SJSA1 (cell line): ENCODE data around the gene AFG1L. TPM values are rescaled to one million over a fixed set of nuclear protein-coding genes. Genes with fewer than 3 reads are reported as not detected.
"Not testable (repeated sequence)": the region's sequence is repeated elsewhere in the genome, so short reads cannot be mapped to it uniquely, and the experiment has no call there.

Experiments used
- DNase-seq, 2 experiments: peaks; one replicate each; pipeline ENCODE4 v3.0.0-alpha.2; 2015 to 2020; ENCODE audit warnings: low spot score in 2 of 2, low read depth in 1 of 2
- H3K27ac ChIP-seq: fragments of 250-450 bp; sonication (Bioruptor Pico); 2 replicates; pipeline ENCODE4 v1.5.1; 2020; ENCODE audit warnings: mild to moderate bottlenecking, moderate library complexity
- H3K27me3 ChIP-seq: fragments of 250-450 bp; sonication (Bioruptor Pico); replicated peaks from 2 replicates; pipeline ENCODE4 v1.5.1; 2020; ENCODE audit warnings: mild to moderate bottlenecking, moderate library complexity
- H3K36me3 ChIP-seq: fragments of 250-450 bp; sonication (Bioruptor Pico); 2 replicates; pipeline ENCODE4 v1.5.1; 2020; ENCODE audit warnings: mild to moderate bottlenecking
- H3K4me1 ChIP-seq: fragments of 250-450 bp; sonication (Bioruptor Pico); replicated peaks from 2 replicates; pipeline ENCODE4 v1.6.1; 2021; ENCODE audit warnings: mild to moderate bottlenecking
- H3K4me3 ChIP-seq: fragments of 250-450 bp; sonication (Bioruptor Pico); 2 replicates; pipeline ENCODE4 v1.5.1; 2020; ENCODE audit warnings: mild to moderate bottlenecking
- H3K9me3 ChIP-seq: fragments of 250-450 bp; sonication (Bioruptor Pico); replicated peaks from 2 replicates; pipeline ENCODE4 v1.5.1; 2020; ENCODE audit warnings: mild to moderate bottlenecking
- total RNA-seq: library from RNA; depleted of rRNA; stranded (reverse); fragments of >200 nt; shearing (Covaris generic); gene quantifications from 2 replicates; pipeline ENCODE4 v1.2.3, GENCODE V29; 2014

AFG1L gene
- total RNA-seq, 1 experiment from 2014 or later = 3.0 TPM

- no peaks in the 10 kb centered on the region for H3K36me3 ChIP-seq
- DNase-seq = no peak
- H3K27me3 ChIP-seq = no peaks in the 10 kb centered on the region
- H3K4me3 ChIP-seq = no peak overlapping the region
- H3K9me3 ChIP-seq = no peaks in the 10 kb centered on the region
- H3K27ac ChIP-seq = no peak overlapping the region
- no peaks in the 10 kb centered on the region for H3K4me1 ChIP-seq
Measured at GRCh38 chr6:108448481-108448880, 153.6 kb downstream of the AFG1L start.

DNA sequence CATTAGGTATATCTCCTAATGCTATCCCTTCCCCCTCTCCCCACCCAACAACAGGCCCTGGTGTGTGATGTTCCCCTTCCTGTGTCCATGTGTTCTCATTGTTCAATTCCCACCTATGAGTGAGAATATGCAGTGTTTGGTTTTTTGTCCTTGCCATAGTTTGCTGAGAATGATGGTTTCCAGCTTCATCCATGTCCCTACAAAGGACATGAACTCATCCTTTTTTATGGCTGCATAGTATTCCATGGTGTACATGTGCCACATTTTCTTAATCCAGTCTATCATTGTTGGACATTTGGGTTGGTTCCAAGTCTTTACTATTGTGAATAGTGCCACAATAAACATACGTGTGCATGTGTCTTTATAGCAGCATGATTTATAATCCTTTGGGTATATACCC is 154.9 kb downstream of the AFG1L start:
- not testable (repeated sequence) for H3K27ac ChIP-seq, H3K9me3 ChIP-seq, DNase-seq, H3K4me3 ChIP-seq, H3K4me1 ChIP-seq, H3K36me3 ChIP-seq, H3K27me3 ChIP-seq

GRCh38 chr6:108451816-108452215 is 157.0 kb downstream of the AFG1L start:
- H3K4me3 ChIP-seq = no peak overlapping the region
- no peaks in the 10 kb centered on the region for H3K4me1 ChIP-seq
- H3K36me3 ChIP-seq = no peaks in the 10 kb centered on the region
- no peaks in the 10 kb centered on the region for H3K9me3 ChIP-seq
- no peak for DNase-seq
- no peak overlapping the region for H3K27ac ChIP-seq
- no peaks in the 10 kb centered on the region for H3K27me3 ChIP-seq

DNA sequence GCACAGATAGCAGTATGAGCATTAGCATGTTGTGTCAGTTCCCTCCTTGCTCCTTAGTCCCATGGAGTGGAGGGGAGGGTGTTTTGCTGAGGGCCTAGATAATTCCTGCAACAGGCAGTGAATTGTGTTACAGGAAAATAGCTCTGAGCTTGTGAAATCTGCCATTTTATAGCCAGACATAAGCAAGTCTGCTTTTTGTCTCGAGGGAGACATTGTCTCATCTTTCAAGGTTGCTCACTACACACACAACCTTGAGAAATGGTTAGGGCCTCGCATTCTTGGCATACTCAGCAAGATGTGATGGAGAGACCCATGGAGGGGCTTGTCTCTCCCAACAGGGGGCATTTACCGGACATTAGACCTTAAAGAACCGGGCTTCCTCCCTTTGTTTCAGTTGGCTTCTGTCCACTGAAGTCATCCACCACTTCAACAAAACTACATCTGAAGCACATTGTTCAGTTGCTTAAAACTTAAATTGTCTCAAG is 157.9 kb downstream of the AFG1L start:
- no peaks in the 10 kb centered on the region for H3K4me1 ChIP-seq
- H3K27ac ChIP-seq = no peak overlapping the region
- no peaks in the 10 kb centered on the region for H3K36me3 ChIP-seq
- no peaks in the 10 kb centered on the region for H3K27me3 ChIP-seq
- H3K9me3 ChIP-seq = no peaks in the 10 kb centered on the region
- no peak for DNase-seq
- H3K4me3 ChIP-seq = no peak overlapping the region

DNA sequence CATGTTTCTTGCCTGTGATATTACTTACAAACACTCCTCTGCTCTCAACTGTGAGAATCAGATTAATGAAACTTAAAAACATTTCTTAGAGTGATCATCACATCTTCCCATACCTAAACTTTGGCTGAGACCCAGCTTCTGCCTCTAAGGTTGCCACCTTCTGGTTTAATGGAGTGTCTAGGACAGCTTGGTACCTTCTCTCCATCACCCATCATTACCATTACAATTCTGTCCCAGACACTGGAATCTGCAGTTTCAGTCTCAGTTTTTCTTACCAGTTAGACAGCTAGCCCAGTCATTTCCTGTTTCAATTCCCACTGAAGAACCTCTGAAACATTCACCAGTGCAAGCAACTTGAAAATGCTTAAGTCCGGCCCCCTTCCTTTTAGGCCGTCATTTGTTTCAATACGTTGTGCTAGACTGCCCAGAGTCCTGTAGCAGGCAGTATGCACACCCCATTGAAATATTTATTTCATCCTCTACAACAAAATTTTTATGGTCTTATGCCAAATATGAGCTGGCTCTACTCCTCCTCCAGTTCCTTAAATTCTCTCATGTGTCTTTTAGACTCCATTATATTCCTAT is 158.8 kb downstream of the AFG1L start:
- Histone ChIP-seq H3K4me3 (no peak overlapping the region), H3K36me3 (no peaks in the 10 kb centered on the region), H3K9me3 (no peaks in the 10 kb centered on the region), H3K4me1 (no peaks in the 10 kb centered on the region), H3K27ac (no peak overlapping the region), H3K27me3 (no peaks in the 10 kb centered on the region)
- DNase-seq = no peak

- DNase-seq = no peak
- Histone ChIP-seq H3K27ac (no peak overlapping the region), H3K36me3 (no peaks in the 10 kb centered on the region), H3K4me3 (no peak overlapping the region), H3K27me3 (no peaks in the 10 kb centered on the region), H3K9me3 (no peaks in the 10 kb centered on the region), H3K4me1 (no peaks in the 10 kb centered on the region)
Measured at GRCh38 chr6:108454356-108454755, 159.5 kb downstream of the AFG1L start.

- Histone ChIP-seq H3K4me3 (no peak overlapping the region), H3K9me3 (no peaks in the 10 kb centered on the region), H3K36me3 (no peaks in the 10 kb centered on the region), H3K4me1 (no peaks in the 10 kb centered on the region), H3K27me3 (no peaks in the 10 kb centered on the region), H3K27ac (no peak overlapping the region)
- DNase-seq = no peak
Measured at GRCh38 chr6:108455688-108456087, 160.8 kb downstream of the AFG1L start.

- Histone ChIP-seq H3K9me3 (no peaks in the 10 kb centered on the region), H3K36me3 (no peaks in the 10 kb centered on the region), H3K4me3 (no peak overlapping the region), H3K27me3 (no peaks in the 10 kb centered on the region), H3K4me1 (no peaks in the 10 kb centered on the region), H3K27ac (no peak overlapping the region)
- DNase-seq = no peak
Measured at GRCh38 chr6:108463784-108464183, 168.9 kb downstream of the AFG1L start.

- H3K4me3 ChIP-seq = no peak overlapping the region
- DNase-seq = no peak
- H3K27ac ChIP-seq = no peak overlapping the region
- H3K4me1 ChIP-seq = no peaks in the 10 kb centered on the region
- H3K9me3 ChIP-seq = no peaks in the 10 kb centered on the region
- H3K27me3 ChIP-seq = no peaks in the 10 kb centered on the region
- no peaks in the 10 kb centered on the region for H3K36me3 ChIP-seq
Measured at GRCh38 chr6:108464418-108465097, 169.7 kb downstream of the AFG1L start.

- no peaks in the 10 kb centered on the region for H3K36me3 ChIP-seq
- H3K4me3 ChIP-seq = no peak overlapping the region
- no peaks in the 10 kb centered on the region for H3K4me1 ChIP-seq
- no peaks in the 10 kb centered on the region for H3K9me3 ChIP-seq
- no peak for DNase-seq
- H3K27me3 ChIP-seq = no peaks in the 10 kb centered on the region
- H3K27ac ChIP-seq = no peak overlapping the region
Measured at GRCh38 chr6:108465098-108465495, 170.2 kb downstream of the AFG1L start.

- Histone ChIP-seq H3K36me3 (no peaks in the 10 kb centered on the region), H3K4me3 (no peak overlapping the region), H3K9me3 (no peaks in the 10 kb centered on the region), H3K4me1 (no peaks in the 10 kb centered on the region), H3K27me3 (no peaks in the 10 kb centered on the region), H3K27ac (no peak overlapping the region)
- DNase-seq = no peak
Measured at GRCh38 chr6:108468346-108468745, 173.5 kb downstream of the AFG1L start.

DNA sequence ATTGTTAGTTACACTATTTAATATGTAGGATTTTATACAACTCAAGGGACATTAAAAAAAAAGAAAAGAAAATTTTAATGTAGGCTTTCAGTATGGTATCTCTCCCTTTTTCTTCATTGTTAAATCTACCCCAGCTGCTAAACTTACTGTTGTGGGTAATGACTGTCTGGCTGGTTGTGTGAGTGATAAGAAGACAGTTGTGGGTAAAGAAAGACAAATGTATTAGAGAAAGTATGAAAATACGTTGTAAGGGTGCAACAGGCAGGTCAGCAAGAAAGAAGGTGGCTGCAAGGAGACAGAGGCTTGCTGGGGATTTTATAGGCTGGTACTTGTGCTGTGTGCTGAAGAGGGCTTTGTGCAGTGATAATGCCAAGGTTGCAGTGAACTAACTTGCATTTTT is 174.5 kb downstream of the AFG1L start:
- Histone ChIP-seq H3K27me3 (no peaks in the 10 kb centered on the region), H3K36me3 (no peaks in the 10 kb centered on the region), H3K4me1 (no peaks in the 10 kb centered on the region), H3K4me3 (no peak overlapping the region), H3K9me3 (no peaks in the 10 kb centered on the region), H3K27ac (no peak overlapping the region)
- DNase-seq = no peak

- no peak overlapping the region for H3K27ac ChIP-seq
- H3K4me1 ChIP-seq = no peaks in the 10 kb centered on the region
- no peak overlapping the region for H3K4me3 ChIP-seq
- DNase-seq = no peak
- no peaks in the 10 kb centered on the region for H3K36me3 ChIP-seq
- H3K27me3 ChIP-seq = no peaks in the 10 kb centered on the region
- H3K9me3 ChIP-seq = no peaks in the 10 kb centered on the region
Measured at GRCh38 chr6:108473197-108473596, 178.3 kb downstream of the AFG1L start.

DNA sequence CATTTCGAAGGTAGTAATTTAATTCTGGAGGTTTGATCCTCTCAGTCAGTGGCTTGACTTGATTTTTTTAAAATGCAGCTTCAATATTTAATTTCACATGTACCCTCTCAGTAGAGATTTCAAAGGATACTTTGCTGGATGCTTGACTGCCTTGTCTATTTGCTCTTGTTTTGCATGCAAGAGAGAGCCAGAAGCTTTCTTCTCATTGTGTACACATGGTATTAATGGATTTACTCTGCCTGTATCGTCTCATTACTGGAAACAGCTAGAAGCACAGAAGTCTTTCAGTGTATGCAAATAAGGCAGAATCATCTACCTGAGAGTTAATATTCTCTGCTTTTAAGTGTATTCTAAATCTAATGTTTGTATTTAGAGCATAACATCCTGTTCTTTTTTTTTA is 181.5 kb downstream of the AFG1L start:
- Histone ChIP-seq H3K4me3 (no peak overlapping the region), H3K4me1 (no peaks in the 10 kb centered on the region), H3K27ac (no peak overlapping the region), H3K9me3 (no peaks in the 10 kb centered on the region), H3K27me3 (no peaks in the 10 kb centered on the region), H3K36me3 (no peaks in the 10 kb centered on the region)
- DNase-seq = no peak
